ENCODE data around the gene IRF2BP1. TPM values are rescaled to one million over a fixed set of nuclear protein-coding genes. Genes with fewer than 3 reads are reported as not detected.

Gene IRF2BP1
- polyA plus RNA-seq, 2 of the 4 experiments (the other 2 are of a cell fraction): 10.9 to 23.1 TPM

DNA sequence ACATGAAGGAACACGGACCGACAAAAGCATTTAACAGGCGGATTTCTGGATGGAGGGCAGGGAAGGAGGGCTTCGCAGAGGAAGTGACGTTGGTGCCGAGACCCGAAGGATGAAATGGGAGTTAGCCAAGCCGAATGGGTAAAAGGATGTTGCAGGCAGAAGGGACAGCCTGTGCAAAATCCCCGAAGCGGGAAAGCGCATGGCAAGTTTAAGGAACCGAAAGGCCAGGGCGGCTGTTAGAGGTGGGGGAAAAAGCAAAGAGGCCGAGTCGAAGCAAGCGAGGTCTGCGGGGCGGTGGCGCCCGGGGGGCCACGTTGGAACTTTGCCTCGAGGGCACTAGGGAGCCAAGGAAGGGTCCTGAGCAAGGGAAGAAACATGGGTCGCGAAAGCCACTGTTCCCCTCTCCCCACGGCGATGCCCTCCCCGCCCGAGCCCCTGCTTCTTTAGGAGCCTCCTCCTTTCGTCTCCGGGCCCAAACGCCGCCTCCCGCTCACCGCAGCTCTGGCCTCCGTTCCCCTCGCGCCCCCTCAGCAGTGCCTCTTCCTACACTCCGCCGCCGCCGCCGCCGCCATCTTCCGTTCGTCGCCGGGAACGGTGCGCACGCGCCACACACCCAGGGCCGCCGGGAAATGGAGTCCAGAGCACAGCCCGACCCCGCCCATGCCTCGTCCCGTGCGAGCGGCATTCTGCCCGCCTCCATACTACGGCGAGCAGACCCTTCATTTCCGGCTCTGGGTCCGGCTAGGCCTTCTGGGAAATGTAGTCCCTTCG lies 23.2 kb downstream of the IRF2BP1 start, which contains the start of gene SYMPK (continued):
- TF ChIP-seq, protein P1, sequence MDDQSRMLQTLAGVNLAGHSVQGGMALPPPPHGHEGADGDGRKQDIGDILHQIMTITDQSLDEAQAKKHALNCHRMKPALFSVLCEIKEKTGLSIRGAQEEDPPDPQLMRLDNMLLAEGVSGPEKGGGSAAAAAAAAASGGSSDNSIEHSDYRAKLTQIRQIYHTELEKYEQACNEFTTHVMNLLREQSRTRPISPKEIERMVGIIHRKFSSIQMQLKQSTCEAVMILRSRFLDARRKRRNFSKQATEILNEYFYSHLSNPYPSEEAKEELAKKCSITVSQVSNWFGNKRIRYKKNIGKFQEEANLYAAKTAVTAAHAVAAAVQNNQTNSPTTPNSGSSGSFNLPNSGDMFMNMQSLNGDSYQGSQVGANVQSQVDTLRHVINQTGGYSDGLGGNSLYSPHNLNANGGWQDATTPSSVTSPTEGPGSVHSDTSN (IDR thresholded peaks at IDR 0.05): no peak
- TF ChIP-seq NFE2L2 (conservative IDR thresholded peaks at IDR 0.05; ENCODE audit: low read length) (no peak), FOSB (CRISPR knock-in tag; IDR thresholded peaks at IDR 0.05) (no peak), KDM5A (IDR thresholded peaks at IDR 0.05) (peak; percentile 56; the same call in 1 of the 2 replicates), TP53 (CRISPR knock-in tag; IDR thresholded peaks at IDR 0.05) (no peak), POLR2A (IDR thresholded peaks at IDR 0.05; ENCODE audit: low read length) (peak; percentile 59), POLR2AphosphoS2 (conservative IDR thresholded peaks at IDR 0.05; ENCODE audit: low read length) (no peak), JUN (IDR thresholded peaks at IDR 0.05) (peak; percentile 20 to 95; a peak in 4 of 5 replicates), EHMT2 (IDR thresholded peaks at IDR 0.05; ENCODE audit: low read depth) (no peak), TFCP2L1 (CRISPR knock-in tag; IDR thresholded peaks at IDR 0.05) (no peak), NPAS2 (CRISPR knock-in tag; IDR thresholded peaks at IDR 0.05; ENCODE audit: borderline replicate concordance) (no peak)
- TF ChIP-seq, protein P2, sequence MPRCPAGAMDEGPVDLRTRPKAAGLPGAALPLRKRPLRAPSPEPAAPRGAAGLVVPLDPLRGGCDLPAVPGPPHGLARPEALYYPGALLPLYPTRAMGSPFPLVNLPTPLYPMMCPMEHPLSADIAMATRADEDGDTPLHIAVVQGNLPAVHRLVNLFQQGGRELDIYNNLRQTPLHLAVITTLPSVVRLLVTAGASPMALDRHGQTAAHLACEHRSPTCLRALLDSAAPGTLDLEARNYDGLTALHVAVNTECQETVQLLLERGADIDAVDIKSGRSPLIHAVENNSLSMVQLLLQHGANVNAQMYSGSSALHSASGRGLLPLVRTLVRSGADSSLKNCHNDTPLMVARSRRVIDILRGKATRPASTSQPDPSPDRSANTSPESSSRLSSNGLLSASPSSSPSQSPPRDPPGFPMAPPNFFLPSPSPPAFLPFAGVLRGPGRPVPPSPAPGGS (IDR thresholded peaks at IDR 0.05): peak; percentile 66; the same call in 2 of the 3 replicates
- TF ChIP-seq, protein P3, sequence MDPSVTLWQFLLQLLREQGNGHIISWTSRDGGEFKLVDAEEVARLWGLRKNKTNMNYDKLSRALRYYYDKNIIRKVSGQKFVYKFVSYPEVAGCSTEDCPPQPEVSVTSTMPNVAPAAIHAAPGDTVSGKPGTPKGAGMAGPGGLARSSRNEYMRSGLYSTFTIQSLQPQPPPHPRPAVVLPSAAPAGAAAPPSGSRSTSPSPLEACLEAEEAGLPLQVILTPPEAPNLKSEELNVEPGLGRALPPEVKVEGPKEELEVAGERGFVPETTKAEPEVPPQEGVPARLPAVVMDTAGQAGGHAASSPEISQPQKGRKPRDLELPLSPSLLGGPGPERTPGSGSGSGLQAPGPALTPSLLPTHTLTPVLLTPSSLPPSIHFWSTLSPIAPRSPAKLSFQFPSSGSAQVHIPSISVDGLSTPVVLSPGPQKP (IDR thresholded peaks at IDR 0.05; ENCODE audit: low read depth, low read length): no peak
- TF ChIP-seq, protein P4, sequence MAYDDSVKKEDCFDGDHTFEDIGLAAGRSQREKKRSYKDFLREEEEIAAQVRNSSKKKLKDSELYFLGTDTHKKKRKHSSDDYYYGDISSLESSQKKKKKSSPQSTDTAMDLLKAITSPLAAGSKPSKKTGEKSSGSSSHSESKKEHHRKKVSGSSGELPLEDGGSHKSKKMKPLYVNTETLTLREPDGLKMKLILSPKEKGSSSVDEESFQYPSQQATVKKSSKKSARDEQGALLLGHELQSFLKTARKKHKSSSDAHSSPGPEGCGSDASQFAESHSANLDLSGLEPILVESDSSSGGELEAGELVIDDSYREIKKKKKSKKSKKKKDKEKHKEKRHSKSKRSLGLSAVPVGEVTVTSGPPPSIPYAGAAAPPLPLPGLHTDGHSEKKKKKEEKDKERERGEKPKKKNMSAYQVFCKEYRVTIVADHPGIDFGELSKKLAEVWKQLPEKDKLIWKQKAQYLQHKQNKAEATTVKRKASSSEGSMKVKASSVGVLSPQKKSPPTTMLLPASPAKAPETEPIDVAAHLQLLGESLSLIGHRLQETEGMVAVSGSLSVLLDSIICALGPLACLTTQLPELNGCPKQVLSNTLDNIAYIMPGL (CRISPR knock-in tag; IDR thresholded peaks at IDR 0.05; ENCODE audit: borderline replicate concordance): no peak
- TF ChIP-seq, protein P5, sequence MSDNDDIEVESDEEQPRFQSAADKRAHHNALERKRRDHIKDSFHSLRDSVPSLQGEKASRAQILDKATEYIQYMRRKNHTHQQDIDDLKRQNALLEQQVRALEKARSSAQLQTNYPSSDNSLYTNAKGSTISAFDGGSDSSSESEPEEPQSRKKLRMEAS (IDR thresholded peaks at IDR 0.05): peak; percentile 69

DNA sequence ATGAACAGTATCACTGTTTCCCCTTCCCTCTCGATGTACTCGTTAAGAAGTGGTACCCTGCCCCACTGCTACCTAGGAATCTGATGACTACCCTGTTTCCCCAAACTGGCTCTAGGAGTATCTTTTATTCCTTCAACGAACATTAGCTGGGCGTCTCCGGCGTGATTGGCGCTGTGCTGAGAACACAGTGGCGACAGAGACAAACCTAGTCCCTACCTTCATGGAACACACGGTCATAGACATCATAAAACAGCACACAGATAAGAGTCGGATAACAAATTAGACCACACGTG lies 23.7 kb downstream of the IRF2BP1 start:
- peak; percentile 63 for FAIRE-seq
- CTCF ChIA-PET: interaction anchor here (1.0 to 16.0 kb wide), 4 partner anchors 13 to 148 kb away, joined by 3 to 315 read pairs (median 116); partner anchors contain the start of gene IRF2BP1
- under 1% methylated on average over 11 of the region's 11 CpGs for WGBS (ENCODE audit: missing lambda C conversion rate)

More for the DNA sequence above, 23.7 kb downstream of the IRF2BP1 start:
- ATAC-seq: no peak
- no peak for DNase-seq (ENCODE audit: low read depth in 1 of 2, low spot score in 1 of 2)
- TF ChIP-seq ZFP36 (IDR thresholded peaks at IDR 0.05; ENCODE audit: borderline replicate concordance, partially characterized antibody) (no peak), POLR2AphosphoS2 (conservative IDR thresholded peaks at IDR 0.05; ENCODE audit: low read length) (no peak), HDAC2 (IDR thresholded peaks at IDR 0.05) (no peak), RAD21 (conservative IDR thresholded peaks at IDR 0.05 in 1 of 2, IDR thresholded peaks at IDR 0.05 in 1 of 2) (no peak), CBX2 (IDR thresholded peaks at IDR 0.05; ENCODE audit: borderline replicate concordance, low read depth) (no peak), CHD4 (IDR thresholded peaks at IDR 0.05; ENCODE audit: borderline replicate concordance) (no peak), CHD2 (IDR thresholded peaks at IDR 0.05; ENCODE audit: low read length, partially characterized antibody) (no peak), ESRRA (IDR thresholded peaks at IDR 0.05; ENCODE audit: borderline replicate concordance, low read length) (no peak), HEYL (CRISPR knock-in tag; IDR thresholded peaks at IDR 0.05) (no peak), NR3C1 (IDR thresholded peaks at IDR 0.05) (no peak), ZC3H11A (IDR thresholded peaks at IDR 0.05) (no peak), GATA3 (IDR thresholded peaks at IDR 0.05; ENCODE audit: borderline replicate concordance) (no peak)
- POLR2A ChIA-PET: interaction anchor here (0.5 to 2.7 kb wide), 3 partner anchors 23 to 438 kb away, joined by 3 to 30 read pairs (median 5); partner anchors contain the start of gene IRF2BP1
- Histone ChIP-seq H3K27ac (peak overlapping the region; percentile 88), H3K9me3 (no peaks in the 10 kb centered on the region), H3K4me3 (peak overlapping the region; percentile 71), H3K4me1 (peaks cover 25% of the 10 kb centered on the region), H3K4me2 (peak overlapping the region; percentile 73)

All from A549 (cell line).